Measurements from ENCODE around the gene JARID2.

- TF ChIP-seq CTCF (IDR thresholded peaks at IDR 0.05) (peak in 2 of 3 experiments; percentile 6 to 10), POLR2A (IDR thresholded peaks at IDR 0.05) (no peak)
These were observed 266.3 kb downstream of the JARID2 start for GRCh38 chr6:15512126-15512525.

Measured in testis (tissue), 2 donors.